GM21529 (cell line): ENCODE measurements around the gene CT45A7.
"Not testable (repeated sequence)": the region's sequence is repeated elsewhere in the genome, so short reads cannot be mapped to it uniquely, and the experiment has no call there.

Source experiments
- ATAC-seq: cut with Tn5 transposase; IDR thresholded peaks from one replicate; pipeline ENCODE4 v1.9.1; 2021; ENCODE audit not compliant: unreplicated experiment

CT45A7 gene, protein sequence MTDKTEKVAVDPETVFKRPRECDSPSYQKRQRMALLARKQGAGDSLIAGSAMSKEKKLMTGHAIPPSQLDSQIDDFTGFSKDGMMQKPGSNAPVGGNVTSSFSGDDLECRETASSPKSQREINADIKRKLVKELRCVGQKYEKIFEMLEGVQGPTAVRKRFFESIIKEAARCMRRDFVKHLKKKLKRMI

DNA sequence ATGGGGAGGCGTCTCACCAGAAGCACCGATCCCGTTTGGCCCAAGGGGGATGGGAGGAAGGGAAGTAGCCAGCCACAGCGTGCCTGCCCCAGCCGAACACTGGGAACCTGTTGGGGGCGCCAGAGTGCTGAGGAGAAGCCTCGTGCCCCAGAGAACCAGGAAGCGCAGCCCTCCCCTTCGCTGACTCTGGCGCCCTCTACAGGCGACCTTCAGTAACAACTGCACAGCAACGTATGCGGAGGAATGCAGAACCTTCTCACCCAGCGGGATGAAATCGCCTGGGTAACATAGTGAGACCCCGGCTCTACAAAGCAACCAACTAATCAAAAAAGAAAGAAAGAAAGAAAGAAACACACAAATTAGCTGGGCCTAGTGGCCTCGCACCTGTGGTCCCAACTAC, at the start of gene CT45A7:
TSS of gene CT45A7 (minus strand) at position 101 of the 400 bp plus-strand sequence. CDS start 3,747 bp downstream, outside the sequence.
- ATAC-seq, result not testable (repeated sequence)

DNA sequence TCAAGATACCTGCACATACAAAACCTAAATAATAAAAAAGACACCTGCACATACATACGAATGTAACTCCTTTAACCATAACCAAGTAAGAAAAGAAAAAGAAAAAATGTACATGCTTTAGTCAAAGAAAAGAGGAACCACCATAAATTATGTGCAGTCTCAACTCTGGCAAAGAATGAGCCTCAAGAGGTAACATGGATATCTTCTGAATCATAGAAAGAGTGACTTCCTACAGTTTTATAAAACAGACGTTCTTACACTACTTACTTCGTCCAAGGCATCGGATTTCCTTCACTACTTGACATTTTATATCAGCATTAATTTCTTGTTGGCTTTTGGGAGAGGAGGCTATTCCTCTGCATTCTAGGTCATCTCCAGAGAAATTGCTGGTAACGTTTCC, 45.7 kb upstream of the CT45A7 start:
- not testable (repeated sequence) for ATAC-seq

DNA sequence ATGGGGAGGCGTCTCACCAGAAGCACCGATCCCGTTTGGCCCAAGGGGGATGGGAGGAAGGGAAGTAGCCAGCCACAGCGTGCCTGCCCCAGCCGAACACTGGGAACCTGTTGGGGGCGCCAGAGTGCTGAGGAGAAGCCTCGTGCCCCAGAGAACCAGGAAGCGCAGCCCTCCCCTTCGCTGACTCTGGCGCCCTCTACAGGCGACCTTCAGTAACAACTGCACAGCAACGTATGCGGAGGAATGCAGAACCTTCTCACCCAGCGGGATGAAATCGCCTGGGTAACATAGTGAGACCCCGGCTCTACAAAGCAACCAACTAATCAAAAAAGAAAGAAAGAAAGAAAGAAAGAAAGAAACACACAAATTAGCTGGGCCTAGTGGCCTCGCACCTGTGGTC, 34.6 kb upstream of the CT45A7 start, which contains the start of gene CT45A9:
TSS of gene CT45A9 (minus strand) at position 101 of the 400 bp plus-strand sequence. CDS start 3,751 bp downstream, outside the sequence.
- ATAC-seq, result not testable (repeated sequence)

DNA sequence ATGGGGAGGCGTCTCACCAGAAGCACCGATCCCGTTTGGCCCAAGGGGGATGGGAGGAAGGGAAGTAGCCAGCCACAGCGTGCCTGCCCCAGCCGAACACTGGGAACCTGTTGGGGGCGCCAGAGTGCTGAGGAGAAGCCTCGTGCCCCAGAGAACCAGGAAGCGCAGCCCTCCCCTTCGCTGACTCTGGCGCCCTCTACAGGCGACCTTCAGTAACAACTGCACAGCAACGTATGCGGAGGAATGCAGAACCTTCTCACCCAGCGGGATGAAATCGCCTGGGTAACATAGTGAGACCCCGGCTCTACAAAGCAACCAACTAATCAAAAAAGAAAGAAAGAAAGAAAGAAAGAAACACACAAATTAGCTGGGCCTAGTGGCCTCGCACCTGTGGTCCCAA, 17.4 kb upstream of the CT45A7 start, which contains the start of gene CT45A8:
TSS of gene CT45A8 (minus strand) at position 101 of the 400 bp plus-strand sequence. CDS start 3,755 bp downstream, outside the sequence.
- not testable (repeated sequence) for ATAC-seq

DNA sequence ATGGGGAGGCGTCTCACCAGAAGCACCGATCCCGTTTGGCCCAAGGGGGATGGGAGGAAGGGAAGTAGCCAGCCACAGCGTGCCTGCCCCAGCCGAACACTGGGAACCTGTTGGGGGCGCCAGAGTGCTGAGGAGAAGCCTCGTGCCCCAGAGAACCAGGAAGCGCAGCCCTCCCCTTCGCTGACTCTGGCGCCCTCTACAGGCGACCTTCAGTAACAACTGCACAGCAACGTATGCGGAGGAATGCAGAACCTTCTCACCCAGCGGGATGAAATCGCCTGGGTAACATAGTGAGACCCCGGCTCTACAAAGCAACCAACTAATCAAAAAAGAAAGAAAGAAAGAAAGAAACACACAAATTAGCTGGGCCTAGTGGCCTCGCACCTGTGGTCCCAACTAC, 17.2 kb downstream of the CT45A7 start, which contains the start of gene CT45A2:
TSS of gene CT45A2 (minus strand) at position 101 of the 400 bp plus-strand sequence. CDS start 3,747 bp downstream, outside the sequence.
- ATAC-seq, result not testable (repeated sequence)

DNA sequence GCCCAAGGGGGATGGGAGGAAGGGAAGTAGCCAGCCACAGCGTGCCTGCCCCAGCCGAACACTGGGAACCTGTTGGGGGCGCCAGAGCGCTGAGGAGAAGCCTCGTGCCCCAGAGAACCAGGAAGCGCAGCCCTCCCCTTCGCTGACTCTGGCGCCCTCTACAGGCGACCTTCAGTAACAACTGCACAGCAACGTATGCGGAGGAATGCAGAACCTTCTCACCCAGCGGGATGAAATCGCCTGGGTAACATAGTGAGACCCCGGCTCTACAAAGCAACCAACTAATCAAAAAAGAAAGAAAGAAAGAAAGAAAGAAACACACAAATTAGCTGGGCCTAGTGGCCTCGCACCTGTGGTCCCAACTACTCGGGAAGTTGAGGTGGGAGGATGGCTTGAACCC, 34.4 kb downstream of the CT45A7 start, which contains the start of gene CT45A6:
TSS of gene CT45A6 (minus strand) at position 101 of the 400 bp plus-strand sequence. CDS start 3,794 bp downstream, outside the sequence.
- not testable (repeated sequence) for ATAC-seq

DNA sequence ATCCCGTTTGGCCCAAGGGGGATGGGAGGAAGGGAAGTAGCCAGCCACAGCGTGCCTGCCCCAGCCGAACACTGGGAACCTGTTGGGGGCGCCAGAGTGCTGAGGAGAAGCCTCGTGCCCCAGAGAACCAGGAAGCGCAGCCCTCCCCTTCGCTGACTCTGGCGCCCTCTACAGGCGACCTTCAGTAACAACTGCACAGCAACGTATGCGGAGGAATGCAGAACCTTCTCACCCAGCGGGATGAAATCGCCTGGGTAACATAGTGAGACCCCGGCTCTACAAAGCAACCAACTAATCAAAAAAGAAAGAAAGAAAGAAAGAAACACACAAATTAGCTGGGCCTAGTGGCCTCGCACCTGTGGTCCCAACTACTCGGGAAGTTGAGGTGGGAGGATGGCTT, 51.7 kb downstream of the CT45A7 start, which contains the start of gene CT45A5:
TSS of gene CT45A5 (minus strand) at position 101 of the 400 bp plus-strand sequence. CDS start 3,774 bp downstream, outside the sequence.
- not testable (repeated sequence) for ATAC-seq
